ENCODE data around the gene WDR48.

Gene WDR48

DNA sequence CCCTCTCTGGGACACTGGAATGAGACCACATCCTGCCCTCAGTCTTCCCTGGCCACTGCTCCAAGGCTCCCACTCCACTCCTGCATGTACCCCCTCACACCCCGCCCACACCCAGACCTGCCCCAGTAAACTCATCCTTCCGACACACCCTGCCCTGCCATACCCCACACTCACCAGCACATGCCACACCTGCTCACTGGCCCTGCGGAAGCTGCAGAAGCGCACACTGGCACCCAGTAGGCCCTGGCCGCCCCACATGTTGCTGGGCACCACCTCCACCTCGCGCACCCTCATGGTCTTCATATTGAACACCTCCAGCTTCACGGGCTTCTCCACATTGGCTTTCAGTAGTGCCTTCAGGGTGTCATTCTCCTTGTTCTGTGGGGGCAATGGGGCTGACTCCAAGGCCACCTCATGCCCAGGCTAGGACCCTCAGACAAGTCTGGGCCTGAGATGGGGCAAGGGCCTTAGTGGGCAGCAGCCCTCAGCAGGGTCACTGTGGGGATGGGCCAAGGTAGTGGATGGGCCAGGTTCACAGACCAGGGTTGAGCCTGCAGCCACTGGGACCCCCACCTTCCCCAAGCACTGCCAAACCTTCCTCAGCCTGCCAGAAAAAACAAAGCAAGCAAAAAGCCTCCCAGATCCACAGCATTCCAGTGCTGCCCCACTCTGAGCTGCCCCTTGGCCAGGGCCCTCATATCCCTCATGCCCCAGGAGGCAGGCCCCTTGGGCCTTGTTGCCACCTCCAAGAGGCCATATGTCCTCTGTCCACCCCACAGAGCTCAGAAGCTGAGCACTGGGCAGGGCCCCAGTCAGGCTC lies 50.9 kb downstream of the WDR48 start:
- DNase-seq, result no peak

DNA sequence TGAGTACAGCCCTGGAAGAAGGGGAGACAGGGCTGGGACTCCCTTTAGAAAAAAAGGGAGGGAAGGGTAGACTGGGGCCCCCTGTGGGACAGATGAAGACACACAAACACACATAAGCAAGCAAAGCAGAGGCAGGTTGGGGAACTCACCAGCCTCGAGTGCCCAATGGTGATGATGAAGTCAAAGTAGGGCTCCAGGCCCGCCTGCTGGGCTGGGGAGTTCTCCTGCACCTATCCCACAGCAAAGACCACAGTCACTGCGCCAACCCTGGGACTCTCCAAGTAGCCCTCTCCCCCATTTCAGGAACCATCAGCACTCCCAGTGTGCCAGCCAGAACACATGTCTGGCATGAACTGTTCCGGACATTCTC lies 51.5 kb downstream of the WDR48 start:
- DNase-seq, result no peak

DNA sequence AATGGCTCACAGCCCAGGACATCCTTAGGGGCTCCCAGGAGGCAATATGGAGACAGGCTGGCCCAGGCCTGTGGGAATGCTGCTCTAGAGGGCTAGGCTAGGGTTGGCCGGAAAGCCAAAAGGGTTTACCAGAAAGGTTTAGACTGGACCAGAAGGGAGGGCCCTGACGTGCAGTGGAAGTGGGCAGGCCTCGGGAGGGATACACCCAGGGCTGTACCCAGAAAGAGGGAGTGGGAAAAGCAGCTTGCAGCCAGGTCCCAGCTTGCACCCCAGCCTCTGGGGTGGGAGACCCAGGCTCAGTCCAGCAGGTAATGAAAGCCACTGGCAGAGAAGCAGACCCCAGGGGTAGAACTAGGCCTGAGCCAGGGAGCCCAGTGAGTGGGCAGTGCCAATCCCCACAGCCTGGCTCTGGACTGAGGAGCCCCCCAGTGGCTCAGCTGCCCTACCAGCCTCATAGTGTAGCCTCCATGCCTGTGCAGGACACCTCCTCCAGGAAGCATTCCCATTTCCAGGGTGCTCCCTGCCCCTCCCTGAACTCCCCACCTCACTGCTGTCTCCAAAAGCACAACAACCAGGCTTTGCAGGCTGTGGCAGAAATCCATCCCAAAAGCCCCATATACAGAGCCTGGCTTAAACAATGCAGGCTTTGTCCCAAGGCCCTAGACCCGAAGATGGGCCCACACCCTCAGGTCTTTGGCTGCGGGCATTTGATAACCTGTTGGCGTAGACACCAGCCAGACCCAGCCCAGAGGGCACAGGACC lies 52.2 kb downstream of the WDR48 start:
- no peak for DNase-seq

DNA sequence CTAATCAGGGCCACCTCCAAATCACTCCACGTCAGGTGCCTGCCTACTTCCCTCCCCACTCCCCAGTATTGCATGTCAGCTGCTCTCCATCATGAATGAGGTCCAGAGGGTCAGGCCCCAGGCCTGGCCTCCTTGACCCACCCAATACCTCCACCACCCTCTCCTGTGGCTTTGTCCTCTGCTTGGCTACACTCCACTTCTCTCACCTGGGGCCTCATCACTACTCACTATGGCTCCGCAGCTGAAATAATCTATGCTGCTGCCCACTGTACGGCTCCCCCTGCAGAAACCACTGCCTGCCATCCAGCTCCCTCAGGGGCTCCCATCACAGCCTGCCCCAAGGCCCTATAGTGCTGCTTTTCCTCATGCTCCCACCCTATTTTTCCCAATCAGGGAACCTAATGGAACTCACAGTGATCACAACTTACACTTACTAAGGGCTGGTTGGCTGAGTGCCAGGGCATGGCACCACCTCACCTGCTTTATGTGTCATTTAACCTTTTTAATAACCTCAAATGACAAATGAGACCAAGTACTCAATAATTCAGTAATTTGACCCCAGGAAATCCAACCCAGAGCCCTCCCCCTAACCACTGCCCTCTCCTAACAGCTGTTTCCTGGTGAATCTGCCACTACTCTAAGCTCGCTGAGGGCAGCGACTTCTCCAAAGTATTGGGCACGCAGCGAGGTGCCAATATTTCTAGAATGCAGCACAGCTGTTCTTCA lies 53.3 kb downstream of the WDR48 start:
- DNase-seq, result no peak

DNA sequence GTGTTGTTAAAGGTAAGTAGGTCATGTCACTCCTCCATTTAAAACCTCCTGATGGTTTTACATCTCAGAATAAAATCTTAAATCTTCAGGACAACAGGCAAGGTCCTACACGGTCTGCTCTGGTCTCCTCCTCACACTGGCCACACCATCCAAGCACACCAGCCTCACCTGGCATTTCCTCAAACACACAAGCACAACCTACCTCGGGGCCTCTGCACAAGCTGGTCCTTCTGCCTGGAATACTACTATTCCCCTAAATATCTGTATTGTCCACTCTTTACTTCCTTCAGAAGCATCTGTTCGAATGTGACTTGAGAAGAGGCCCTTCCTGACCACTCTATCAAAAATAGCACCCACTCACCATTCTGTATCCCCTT lies 53.9 kb downstream of the WDR48 start:
- no peak for DNase-seq

DNA sequence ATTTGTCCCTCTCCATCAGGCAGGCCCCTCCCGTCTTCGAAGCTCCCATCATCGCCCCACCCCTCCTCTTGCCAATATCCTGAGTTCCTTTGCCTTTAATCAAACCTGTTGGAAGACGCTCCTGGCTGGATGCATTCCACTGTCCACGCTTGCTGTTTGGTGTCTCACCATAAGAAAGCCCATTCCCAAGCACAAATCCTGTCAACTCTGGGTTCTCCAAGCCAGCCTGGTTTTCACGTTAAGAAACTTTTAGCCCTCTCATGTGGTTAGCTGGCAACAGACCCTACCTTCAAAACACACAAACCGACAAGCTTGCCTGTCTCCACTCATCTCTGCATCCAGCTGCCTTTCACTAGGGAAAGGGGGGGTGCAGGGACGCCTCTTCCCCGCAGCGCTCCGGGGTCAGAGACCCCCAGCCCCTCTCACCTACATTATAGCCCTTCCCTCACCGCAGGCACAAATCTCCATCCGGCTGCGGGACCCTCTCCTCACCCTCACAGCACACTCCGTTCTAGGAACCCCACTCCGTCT lies 54.5 kb downstream of the WDR48 start:
- peak; percentile 24 for DNase-seq

DNA sequence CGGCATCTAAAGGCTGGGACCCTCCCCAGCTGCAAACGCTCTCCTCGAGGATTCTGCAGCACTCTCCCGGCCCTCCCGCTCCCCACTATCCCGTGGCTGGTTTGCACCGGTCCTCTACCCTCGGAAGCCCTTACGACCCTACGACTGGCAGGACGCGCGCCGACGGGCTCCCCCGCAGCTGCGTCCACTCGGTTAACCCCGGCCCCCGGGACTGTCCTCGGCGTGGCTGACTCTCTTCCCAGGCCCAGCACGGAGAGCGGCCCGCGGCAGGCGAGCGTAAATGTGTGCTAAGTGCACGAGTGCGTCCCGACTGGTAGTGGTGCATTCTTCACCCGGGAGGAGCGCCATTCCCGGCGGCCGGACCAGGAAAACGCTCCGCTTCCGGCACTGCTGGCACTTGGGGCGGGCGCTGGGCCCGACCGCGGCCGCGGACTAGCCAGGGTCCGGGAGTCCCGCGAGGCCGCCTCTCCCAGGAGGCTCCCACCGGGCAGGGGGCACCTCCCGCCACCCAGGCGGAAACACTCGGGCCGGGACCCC lies 55.1 kb downstream of the WDR48 start:
- DNase-seq, result peak; percentile 51

DNA sequence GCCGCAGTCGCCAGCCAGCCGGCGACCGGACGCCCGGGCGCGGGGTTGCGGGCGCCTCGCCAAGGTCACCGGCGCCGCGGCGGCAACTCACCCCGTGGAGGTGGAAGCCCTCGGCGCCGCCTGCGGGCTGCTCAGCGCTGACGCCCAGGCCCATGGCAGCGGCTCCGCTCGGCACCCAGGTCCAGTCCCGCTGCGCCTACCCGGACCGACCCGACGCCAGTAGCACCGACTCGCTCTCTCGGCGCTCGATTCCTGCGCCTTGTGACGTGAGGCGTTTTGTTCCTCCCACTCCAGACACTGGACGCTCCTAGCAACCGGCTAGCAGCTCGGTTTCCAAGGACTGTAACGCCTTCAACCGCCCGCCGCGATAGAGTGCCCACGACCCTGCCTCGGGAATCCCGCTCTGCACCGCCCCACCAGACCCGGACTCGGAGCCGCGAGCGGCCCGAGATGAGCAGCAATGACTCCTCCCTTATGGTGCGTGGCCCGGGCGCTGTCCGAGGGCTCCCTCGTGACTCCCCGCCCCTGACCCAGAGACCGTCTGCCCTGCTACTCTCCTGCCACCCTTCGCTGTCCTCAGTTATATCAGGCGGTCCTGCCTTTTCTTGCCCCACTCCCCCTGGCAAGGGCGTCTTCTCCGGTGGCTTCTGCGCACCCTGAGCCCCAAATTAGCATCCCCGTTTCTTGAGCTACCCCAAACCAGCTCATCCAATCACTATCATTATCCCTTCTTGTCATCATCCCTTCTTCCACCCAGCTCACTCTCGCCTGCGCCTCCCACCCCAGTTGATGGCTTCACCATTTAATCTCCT lies 55.8 kb downstream of the WDR48 start, which contains the start of the genes GORASP1 and TTC21A:
Gene GORASP1, minus strand, starts transcription at position 240 of the 812 bp plus-strand sequence. Its CDS starts 86 bp downstream, at position 154.
Gene TTC21A, plus strand, starts transcription at position 293 of the 812 bp plus-strand sequence. Its CDS starts 158 bp downstream, at position 451.
- peak; percentile 77 for DNase-seq

DNA sequence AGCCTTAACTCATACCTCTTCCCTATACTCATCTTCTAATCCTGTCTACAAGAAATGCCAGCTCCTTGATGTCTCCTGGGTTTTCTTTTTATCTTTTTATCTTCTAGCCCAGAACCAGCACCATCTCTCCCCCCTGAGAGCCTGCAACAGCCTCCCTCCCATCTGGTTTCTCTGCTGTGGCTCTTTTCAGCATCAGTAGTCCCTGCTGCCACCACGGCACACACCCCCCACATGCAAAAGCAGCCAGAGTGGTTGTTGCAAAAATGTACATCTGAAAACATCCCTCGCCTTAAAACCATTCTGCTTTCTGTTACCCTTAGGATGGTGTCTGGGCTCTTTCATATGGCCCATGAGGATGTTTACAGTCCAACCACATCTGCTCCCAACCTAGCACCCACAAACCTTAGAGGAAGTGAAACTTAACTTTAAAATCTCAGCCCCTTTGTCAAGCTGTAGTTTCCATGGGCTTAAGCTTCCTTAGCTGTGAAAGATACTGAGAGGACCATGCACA lies 56.4 kb downstream of the WDR48 start:
- no peak for DNase-seq

DNA sequence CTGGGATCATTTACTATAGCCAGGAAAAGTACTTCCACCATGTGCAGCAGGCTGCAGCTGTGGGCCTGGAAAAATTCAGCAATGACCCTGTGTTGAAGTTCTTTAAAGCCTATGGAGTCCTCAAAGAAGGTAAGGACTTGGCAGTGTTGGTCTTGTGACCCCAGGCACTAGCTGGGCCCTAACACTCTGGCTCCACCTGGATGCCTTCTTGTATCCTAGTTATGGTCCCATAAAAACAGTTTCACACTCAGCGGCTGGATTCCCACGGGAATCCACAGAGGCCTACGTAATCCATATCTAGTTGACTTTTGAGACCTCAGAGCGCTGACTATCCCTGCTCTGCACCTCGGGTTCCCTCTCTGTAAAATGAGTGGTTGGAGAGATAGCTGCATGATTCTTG lies 57.3 kb downstream of the WDR48 start:
- DNase-seq, result no peak

DNA sequence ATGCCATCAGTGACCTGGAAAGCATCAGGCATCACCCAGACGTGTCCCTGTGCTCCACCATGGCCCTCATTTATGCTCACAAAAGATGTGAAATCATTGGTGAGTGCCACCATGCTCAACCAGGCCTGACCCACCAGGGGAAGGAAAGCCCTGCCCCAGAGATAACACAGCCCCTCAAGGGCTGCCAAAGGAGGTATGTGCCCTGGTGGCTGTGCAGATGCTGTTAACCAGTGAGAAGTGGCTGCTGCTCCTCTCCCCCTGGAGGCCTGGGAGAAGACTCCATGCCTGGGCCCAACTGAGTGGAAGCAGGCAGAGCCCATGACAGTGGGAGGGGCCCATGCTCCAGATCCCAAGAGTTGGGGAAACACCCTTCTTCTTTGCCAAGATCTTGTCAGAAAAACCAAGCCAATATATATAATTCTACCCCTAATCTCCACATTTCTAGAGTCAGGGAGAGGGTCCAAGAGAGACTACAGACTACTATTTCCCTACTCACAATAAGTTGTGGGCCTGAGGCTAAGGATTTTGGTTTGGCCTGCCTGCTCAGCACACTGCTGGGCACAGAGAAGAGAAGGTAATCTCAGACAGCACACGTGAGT lies 58.3 kb downstream of the WDR48 start:
- DNase-seq, result no peak

DNA sequence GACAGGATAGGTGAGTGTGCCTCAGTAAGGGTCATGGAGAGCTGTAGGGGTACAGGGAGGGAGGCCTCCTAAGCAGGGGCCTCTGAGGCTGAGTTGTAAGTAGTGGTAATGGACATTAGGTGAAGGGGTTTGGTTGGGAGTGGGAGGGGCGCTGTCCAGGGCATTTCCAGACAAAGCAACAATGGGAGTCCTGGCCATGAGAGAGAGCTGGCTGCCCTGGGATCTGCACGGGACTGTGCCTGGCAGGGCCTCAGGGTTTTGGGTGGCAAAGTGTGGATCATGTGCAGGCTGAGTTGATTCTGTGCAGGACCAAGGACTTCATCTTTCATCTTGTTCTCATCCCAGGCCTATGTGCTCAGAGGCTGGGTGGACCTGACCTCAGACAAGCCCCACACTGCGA lies 60.3 kb downstream of the WDR48 start:
- DNase-seq, result no peak

DNA sequence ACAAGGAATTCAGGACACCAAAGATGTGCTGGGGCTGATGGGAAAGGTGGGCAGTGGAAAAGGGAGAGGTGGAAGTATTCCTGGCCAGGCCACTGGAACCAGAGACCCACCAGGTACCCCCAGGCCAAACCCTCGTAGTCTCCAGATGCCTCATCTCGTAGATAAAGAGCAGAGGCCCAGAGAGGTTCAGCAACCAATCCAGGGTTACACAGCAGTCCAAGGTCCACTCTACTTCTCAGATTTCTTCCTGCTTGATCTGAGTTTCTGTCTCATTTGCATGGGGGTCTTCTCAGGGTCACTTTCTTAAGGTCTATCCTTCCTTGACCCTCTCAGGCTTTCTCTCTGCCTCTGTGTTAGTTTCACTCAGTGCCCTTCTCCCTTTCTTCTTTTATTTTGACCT lies 60.7 kb downstream of the WDR48 start:
- DNase-seq, result no peak

DNA sequence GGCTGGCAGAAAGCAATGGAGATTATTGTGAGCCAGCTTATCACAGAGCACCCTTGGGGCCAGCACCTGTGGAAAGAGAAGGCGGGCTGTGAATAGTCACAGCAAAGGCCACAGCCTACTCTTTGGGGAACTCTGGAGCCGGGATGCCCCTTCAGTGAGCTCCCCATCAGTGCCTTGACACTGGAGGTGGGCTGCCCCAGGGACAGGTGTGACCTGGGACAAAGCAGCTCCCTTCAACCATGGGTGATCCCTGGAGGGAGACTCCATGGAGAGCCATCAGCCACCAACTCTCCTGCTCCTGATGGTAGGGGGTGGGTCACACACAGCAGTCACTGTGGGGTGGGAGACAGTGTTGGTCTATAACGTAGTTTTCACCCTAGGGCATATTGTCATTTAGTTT lies 61.5 kb downstream of the WDR48 start:
- no peak for DNase-seq

DNA sequence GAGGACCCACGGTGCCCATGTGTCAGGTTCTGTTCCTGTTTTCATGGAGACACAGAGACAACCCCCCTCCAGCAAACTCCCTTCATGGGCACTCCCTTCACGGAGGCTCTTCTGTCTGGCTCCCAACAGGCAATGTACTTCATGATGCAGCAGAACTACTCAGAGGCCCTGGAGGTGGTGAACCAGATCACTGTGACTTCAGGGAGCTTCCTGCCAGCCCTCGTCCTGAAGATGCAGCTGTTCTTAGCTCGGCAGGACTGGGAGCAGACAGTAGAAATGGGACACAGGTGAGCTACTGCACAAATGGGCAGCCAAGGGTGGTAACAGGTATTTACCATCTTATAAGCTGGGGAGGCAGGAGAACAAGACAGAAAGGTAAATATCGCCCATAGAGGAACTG lies 62.6 kb downstream of the WDR48 start:
- DNase-seq, result no peak

DNA sequence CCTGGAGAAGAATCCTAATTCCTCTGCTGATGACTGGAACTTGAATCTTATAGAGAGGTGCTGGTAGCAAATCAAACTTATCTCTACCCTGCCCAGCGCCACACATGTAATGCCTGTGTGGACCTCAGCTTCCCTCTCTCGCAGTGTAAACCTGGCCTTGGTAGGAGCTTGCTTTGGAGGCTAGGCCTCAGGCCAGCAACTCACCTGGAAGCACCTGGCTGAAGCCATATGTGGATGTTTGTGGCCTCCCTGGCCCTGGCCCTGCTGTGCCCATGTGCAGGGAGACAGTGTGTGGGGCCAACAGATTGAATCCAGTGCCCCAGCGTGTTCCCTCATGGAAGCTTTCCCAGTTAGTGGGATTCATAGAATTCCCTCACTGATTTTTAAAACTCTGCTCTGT lies 64.1 kb downstream of the WDR48 start:
- DNase-seq, result no peak

DNA sequence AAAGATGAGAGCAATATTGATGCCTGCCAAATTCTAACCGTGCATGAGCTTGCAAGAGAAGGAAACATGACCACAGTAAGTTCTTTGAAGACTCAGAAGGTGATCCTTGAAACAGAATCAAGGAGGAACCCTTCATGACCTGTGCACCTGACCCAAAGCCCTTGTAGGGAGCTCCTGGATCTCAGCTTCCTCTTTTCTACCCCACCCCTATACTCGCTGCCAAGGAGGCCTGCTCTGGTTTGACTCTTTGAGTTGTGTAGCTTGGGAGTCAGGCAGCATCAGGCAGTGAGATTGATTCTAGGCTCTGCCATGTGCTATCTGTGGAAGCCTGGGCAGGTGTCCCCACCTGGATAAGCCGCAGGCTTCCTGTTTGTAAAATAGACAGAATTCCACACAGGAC lies 66.3 kb downstream of the WDR48 start:
- DNase-seq, result no peak

DNA sequence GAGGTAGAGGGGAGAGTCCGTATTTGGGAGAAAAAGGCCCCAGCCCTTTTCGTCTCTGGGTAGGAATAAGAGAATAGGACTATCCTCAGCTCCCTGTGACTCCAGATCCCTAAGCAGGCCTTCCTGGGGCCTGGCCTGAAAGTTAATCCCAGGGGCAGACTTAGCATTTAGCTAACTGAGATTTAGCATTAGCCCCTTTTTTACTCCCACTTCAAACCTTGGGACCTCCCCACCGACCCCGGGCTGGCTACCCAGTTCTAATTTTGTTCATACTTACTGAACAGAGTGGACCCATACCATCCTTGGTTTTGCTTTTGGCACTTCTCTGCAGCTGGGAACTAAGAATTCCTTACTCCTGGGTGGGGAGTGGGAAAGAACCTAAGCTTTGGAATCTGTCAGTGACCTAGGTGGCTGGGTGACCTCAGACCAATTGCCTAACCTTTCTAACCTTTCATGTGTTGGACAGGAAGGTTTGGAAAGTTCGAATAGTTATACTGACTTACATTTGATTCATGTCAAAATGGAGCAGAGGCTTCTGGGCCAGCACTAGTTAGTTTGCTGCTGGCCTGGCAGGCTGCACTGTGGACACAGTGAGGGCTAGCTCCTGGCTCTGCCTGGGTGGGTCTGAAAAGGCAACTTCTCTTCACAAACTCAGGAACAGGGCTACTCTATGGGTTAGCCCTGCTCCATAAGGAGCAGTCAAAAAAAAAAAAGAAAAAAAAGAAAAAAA lies 67.3 kb downstream of the WDR48 start:
- DNase-seq, result no peak

DNA sequence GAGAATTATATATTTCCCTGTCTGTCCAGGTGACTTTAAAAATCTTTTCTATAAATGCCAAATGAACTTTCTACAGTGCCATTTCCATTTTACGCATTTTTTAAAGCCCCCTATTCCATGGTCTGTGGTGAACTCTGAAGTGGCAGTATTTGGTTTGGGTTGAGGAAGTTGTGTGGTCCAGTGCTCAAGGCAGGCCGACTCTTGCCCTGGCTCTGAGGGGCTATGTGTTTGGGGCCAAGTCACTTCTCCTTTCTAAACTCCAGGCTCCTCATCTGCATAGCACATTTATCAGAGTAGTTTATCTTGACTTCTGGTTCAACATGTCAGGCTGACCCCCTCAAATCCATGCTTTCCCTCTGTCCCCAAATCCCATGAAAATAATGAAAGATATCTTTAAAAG lies 69.8 kb downstream of the WDR48 start:
- no peak for DNase-seq

DNA sequence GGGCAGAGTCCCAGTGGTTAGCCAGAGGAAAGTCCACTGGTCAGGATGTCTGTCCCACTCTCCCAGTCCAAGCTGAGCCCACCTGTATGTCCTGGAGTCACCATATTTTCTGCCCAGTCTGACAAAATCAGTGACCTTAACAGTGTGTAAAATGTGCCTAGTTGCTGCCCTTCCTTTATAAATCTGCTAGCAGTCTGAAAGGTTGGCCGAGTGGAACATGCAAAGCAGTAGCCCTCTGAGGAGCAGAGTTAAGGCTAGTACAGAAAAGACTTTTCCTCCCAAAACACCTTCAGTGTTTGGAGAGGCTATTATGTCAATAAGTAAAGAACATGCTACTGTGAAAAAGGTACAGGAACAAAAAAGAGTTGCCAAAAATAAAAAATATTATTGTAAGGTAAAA lies 71.0 kb downstream of the WDR48 start:
- no peak for DNase-seq

Measured in HCEC 1CT (cell line).